HepG2 (cell line): ENCODE measurements around the gene CCDC167. TPM values are rescaled to one million over a fixed set of nuclear protein-coding genes. Genes with fewer than 3 reads are reported as not detected.

Experiments
- ATAC-seq: fragments of 200-7000 bp; cut with Tn5 transposase; 3 replicates; pipeline ENCODE4 v1.9.1; 2020; ENCODE audit warnings: mild to moderate bottlenecking, moderate library complexity
- BruUV-seq: library from RNA; stranded (reverse); fragments of 400-500 nt; replicated peaks from 2 replicates; lab custom pipeline; 2021; lab: Mats Ljungman, UMichigan
- CTCF ChIA-PET: fragments of 300-600 bp; formaldehyde crosslinking; extraction: SDS; loops from one replicate; lab custom pipeline; 2021; ENCODE audit warnings: low total read pairs, inconsistent platforms, low intra/inter-chr PET ratio; lab: Yijun Ruan, JAX
- POLR2A ChIA-PET: fragments of 350-600 bp; sonication (Branson Sonifier 250); formaldehyde crosslinking; loops from one replicate; lab custom pipeline; 2020; ENCODE audit warnings: antibody characterized with exemption, inconsistent platforms; lab: Yijun Ruan, JAX
- DNase-seq: peaks from one replicate; pipeline ENCODE4 v3.0.0-alpha.2; 2015; ENCODE audit warnings: low spot score
- FAIRE-seq: peaks from 3 replicates; lab custom pipeline; 2011; peaks lifted over from hg19 to GRCh38; lab: Jason Lieb, UNC
- H2AFZ ChIP-seq: one replicate; pipeline ENCODE4 v1.6.1; 2011; ENCODE audit warnings: low read length, inconsistent platforms
- H3K27ac ChIP-seq: fragments of 300-600 bp; 3 replicates; pipeline ENCODE4 v1.8.0; 2011; ENCODE audit warnings: mixed run types, mild to moderate bottlenecking, mixed read lengths, low read length, inconsistent platforms; ENCODE audit not compliant: insufficient read depth; ENCODE audit errors: extremely low read length
- H3K27me3 ChIP-seq, 2 experiments: fragments of 200-600 bp in 1 of 2; 2 replicates in 1 of 2; 3 replicates in 1 of 2; pipeline versions ENCODE4 v1.6.0 to v1.8.0; 2011; ENCODE audit warnings: low read length in 2 of 2, mild to moderate bottlenecking in 2 of 2, moderate library complexity in 2 of 2, inconsistent platforms in 1 of 2; ENCODE audit not compliant: insufficient read depth in 2 of 2, control insufficient read depth in 1 of 2
- H3K36me3 ChIP-seq, 2 experiments: fragments of 200-600 bp in 1 of 2; replicated peaks in 1 of 2; 2 replicates in 1 of 2; 3 replicates in 1 of 2; pipeline versions ENCODE4 v1.5.1 to v1.8.0; 2011; ENCODE audit warnings: low read length in 2 of 2, inconsistent platforms in 1 of 2; ENCODE audit not compliant: insufficient read depth in 2 of 2, control insufficient read depth in 1 of 2
- H3K4me1 ChIP-seq: 2 replicates; pipeline ENCODE4 v1.5.1; 2012; ENCODE audit warnings: low read length, inconsistent platforms; ENCODE audit not compliant: insufficient read depth
- H3K4me2 ChIP-seq: 2 replicates; pipeline ENCODE4 v1.6.0; 2011; ENCODE audit warnings: low read depth, low read length, inconsistent platforms
- H3K4me3 ChIP-seq, 3 experiments: fragments of 200-600 bp in 1 of 3; sonication (generic), shearing (Covaris generic) in 1 of 3; replicated peaks in 1 of 3; 2 replicates each; pipeline ENCODE4 v1.5.1; 2011 to 2016; ENCODE audit warnings: low read length in 3 of 3, inconsistent platforms in 2 of 3, low read depth in 2 of 3, mild to moderate bottlenecking in 2 of 3, control low read depth in 1 of 3, mixed read lengths in 1 of 3; ENCODE audit not compliant: insufficient read depth in 1 of 3
- H3K79me2 ChIP-seq: one replicate; pipeline ENCODE4 v1.6.1; 2011; ENCODE audit warnings: low read length, inconsistent platforms; ENCODE audit not compliant: insufficient read depth
- H3K9ac ChIP-seq: 2 replicates; pipeline ENCODE4 v1.6.0; 2011; ENCODE audit warnings: mild to moderate bottlenecking, low read depth, low read length, inconsistent platforms; ENCODE audit not compliant: insufficient read depth
- H3K9me3 ChIP-seq: 2 replicates; pipeline ENCODE4 v1.5.1; 2012; ENCODE audit warnings: mild to moderate bottlenecking, low read length
- H4K20me1 ChIP-seq: 2 replicates; pipeline ENCODE4 v1.6.0; 2011; ENCODE audit warnings: inconsistent platforms, mild to moderate bottlenecking, low read length, moderate library complexity; ENCODE audit not compliant: insufficient read depth
- GABPB1 ChIP-seq: IDR thresholded peaks from 2 replicates; pipeline ENCODE4 v1.6.1; 2016; ENCODE audit warnings: mild to moderate bottlenecking, missing genetic modification reagents, moderate library complexity, missing compliant biosample characterization
- KMT2B ChIP-seq: IDR thresholded peaks from 2 replicates; pipeline ENCODE4 v1.6.1; 2016; ENCODE audit warnings: missing genetic modification reagents, missing compliant biosample characterization
- SOX13 ChIP-seq, 3 experiments: fragments of 450-650 bp in 1 of 3; sonication (generic) in 1 of 3; formaldehyde crosslinking in 1 of 3; IDR thresholded peaks in 2 of 3; conservative IDR thresholded peaks in 1 of 3; 2 replicates each; pipeline versions ENCODE4 v1.5.0 to v1.6.1; 2016 to 2020; ENCODE audit warnings: antibody characterized with exemption in 1 of 3, mild to moderate bottlenecking in 1 of 3, missing compliant biosample characterization in 1 of 3, missing genetic modification reagents in 1 of 3, moderate library complexity in 1 of 3
- ZNF441 ChIP-seq: sonication (generic); formaldehyde crosslinking; IDR thresholded peaks from 2 replicates; pipeline ENCODE4 v1.7.0; 2021; ENCODE audit warnings: missing genetic modification reagents, borderline replicate concordance
- ZNF484 ChIP-seq: sonication (generic); formaldehyde crosslinking; IDR thresholded peaks from 2 replicates; pipeline ENCODE4 v1.5.1; 2020; ENCODE audit warnings: mild to moderate bottlenecking, low read depth, missing genetic modification reagents, borderline replicate concordance
- ZNF552 ChIP-seq: sonication (generic); formaldehyde crosslinking; IDR thresholded peaks from 2 replicates; pipeline ENCODE4 v1.9.0; 2022; ENCODE audit warnings: missing genetic modification reagents, mild to moderate bottlenecking, borderline replicate concordance
- ZNF572 ChIP-seq: sonication (generic); formaldehyde crosslinking; IDR thresholded peaks from 2 replicates; pipeline ENCODE4 v1.5.1; 2020; ENCODE audit warnings: mild to moderate bottlenecking, missing genetic modification reagents
- ZNF619 ChIP-seq: sonication (generic); formaldehyde crosslinking; IDR thresholded peaks from 2 replicates; pipeline ENCODE4 v1.4.0; 2020; ENCODE audit warnings: mild to moderate bottlenecking, missing genetic modification reagents
- WGBS: methylation state at CpG from one replicate; pipeline ENCODE4 v1.1.6; 2017; ENCODE audit warnings: low lambda C conversion rate; 5-methylcytosine and 5-hydroxymethylcytosine counted together
- in situ Hi-C: cut with HindIII; loops from 2 replicates; pipeline ENCODE4 v1.10.0; 2017; ENCODE audit warnings: low pct_unique_long_range_greater_than_20kb; ENCODE audit not compliant: extremely low pct_ligation_motif_present
- intact Hi-C: fragments of 100-400 bp; cut with micrococcal nuclease; formaldehyde crosslinking; loops from one replicate; pipeline ENCODE4 v1.10.0; 2022; ENCODE audit not compliant: unreplicated experiment
- polyA plus RNA-seq, 8 experiments: library from polyadenylated mRNA; depleted of rRNA in 3 of 8; stranded (reverse) in 7 of 8; unstranded in 1 of 8; fragments of >200 nt; fragmentation: Illumina TruSeq in 4 of 8; extraction: Trizol in 4 of 8; gene quantifications; 2 replicates each; pipeline versions ENCODE4 v1.2.1 to v1.2.3, GENCODE V29; 2011 to 2016; ENCODE audit warnings: low read depth in 4 of 8, missing spikeins in 1 of 8, mixed read lengths in 1 of 8; ENCODE audit not compliant: insufficient read depth in 1 of 8
- total RNA-seq, 5 experiments: library from RNA; depleted of rRNA; stranded (reverse); fragments of >200 nt; fragmentation: Illumina TruSeq; extraction: Trizol; gene quantifications; 2 replicates each; pipeline ENCODE4 v1.2.3, GENCODE V29; 2016; ENCODE audit warnings: low read depth in 1 of 5
- TF ChIP-seq, protein P1 (sequence below): sonication (generic); formaldehyde crosslinking; IDR thresholded peaks from 2 replicates; pipeline ENCODE4 v1.5.0; 2020; ENCODE audit warnings: missing genetic modification reagents, mild to moderate bottlenecking, borderline replicate concordance

Gene CCDC167
- total and polyA plus RNA-seq, 2 of the 13 experiments (the other 11 are each of a cell fraction or from before 2014, with no cell fraction given) = 48.4 to 66.8 TPM

DNA sequence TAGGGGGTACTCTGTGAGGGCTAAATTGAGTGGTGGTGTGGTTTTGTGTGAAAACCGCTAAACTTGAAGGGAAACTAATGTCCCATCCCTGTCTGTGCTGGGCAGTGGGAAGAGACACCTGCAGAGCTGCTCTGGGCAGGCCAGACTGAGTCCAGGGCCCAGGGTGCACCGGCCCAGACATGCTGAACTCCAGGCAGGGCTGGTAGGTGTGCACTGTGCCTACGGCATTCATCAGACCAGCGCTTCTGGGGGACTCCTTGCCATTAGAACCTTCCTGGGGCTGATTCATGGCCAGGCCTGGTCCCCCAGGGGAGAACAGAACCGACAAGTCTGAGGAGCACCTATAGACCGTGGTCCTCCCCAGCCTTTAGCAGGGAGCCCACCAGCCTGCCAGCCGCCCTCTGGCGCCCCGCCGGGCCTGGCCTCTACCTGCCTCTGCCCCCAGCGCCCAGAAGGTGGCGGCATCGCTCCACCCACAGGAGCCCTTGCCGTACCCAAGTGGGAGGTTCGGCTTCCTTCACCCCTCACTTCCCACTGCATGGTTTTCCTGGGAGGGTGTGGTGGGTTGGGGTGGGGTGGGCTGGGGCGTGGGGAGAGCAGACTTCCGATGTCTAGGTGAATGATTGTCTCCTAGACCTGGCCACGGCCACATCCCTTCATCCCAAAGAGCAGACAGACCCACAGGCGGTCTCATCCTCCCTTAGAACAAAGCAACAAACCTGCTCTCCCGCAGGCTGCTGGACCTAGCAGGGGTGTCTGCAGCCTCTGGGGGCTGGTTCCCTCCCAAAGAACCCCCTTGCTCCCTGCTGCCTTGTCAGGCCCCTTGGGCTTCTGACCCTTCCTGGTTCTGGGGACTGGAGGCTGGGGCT, 15.5 kb downstream of the CCDC167 start (continued):
- TF ChIP-seq ZNF552 (CRISPR knock-in tag) (no peak), GABPB1 (CRISPR knock-in tag) (peak; percentile 41; the same call in 1 of the 2 replicates), ZNF619 (0 out of 2 replicates have a peak, but pooled peaks have one; percentile 29), ZNF441 (no peak), SOX13 (IDR thresholded peaks at IDR 0.05) (no peak), SOX13 (CRISPR knock-in tag; conservative IDR thresholded peaks at IDR 0.05 in 1 of 2, IDR thresholded peaks at IDR 0.05 in 1 of 2) (no peak), KMT2B (no peak)
- TF ChIP-seq, protein P1, sequence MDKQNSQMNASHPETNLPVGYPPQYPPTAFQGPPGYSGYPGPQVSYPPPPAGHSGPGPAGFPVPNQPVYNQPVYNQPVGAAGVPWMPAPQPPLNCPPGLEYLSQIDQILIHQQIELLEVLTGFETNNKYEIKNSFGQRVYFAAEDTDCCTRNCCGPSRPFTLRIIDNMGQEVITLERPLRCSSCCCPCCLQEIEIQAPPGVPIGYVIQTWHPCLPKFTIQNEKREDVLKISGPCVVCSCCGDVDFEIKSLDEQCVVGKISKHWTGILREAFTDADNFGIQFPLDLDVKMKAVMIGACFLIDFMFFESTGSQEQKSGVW (CRISPR knock-in tag) = no peak

DNA sequence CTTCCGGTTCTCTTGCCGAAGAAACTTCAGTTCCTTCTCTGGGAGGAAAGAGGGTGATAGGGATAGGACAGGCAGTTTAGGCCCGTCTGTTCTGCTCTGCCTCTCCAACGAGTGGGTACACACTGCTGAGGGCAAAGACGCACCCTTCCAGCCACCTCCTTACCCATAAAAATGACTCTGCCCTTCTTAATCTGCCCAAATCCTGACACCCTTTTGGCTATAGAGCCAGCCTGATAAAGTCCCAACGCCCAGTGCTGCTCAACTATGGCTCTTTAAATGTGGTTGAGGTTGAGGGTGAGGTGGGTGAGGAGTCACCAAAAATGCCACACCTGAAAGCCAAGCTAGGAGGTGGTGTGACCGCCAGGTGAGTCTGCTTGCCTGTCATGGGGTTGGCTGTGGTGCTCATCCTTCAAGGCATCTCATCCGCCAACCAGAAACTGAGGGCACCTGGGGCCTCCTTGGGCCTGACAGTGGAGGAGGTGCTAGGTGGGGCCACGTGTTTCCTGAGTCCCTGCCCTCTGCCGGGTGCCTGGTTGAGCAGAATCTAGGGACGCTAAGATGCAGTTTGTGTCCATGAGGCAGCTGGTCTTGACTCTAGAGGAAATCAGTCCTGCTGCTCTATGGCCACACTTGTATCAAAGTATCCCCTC, 16.3 kb downstream of the CCDC167 start:
- no peaks in the 10 kb centered on the region for H3K79me2 ChIP-seq
- no peaks in the 10 kb centered on the region for H3K27me3 ChIP-seq
- ChIA-PET CTCF (interaction anchor here (0.7 to 3.1 kb wide), 5 partner anchors 60 to 209 kb away, joined by 3 to 28 read pairs (median 5); no protein-coding TSS in a partner anchor), POLR2A (no interaction called here)
- no peak overlapping the region for H2AFZ ChIP-seq
- peaks cover 35 to 45% of the 10 kb centered on the region in 2 experiments for H3K36me3 ChIP-seq
- no peaks in the 10 kb centered on the region for H3K4me1 ChIP-seq
- no peaks in the 10 kb centered on the region for H3K9me3 ChIP-seq
- H4K20me1 ChIP-seq = no peaks in the 10 kb centered on the region
- H3K4me3 ChIP-seq = no peak overlapping the region
- no peak overlapping the region for H3K27ac ChIP-seq
- 0 out of 2 replicates have a peak, but pooled peaks have one; percentile 15 for TF ChIP-seq ZNF572 (CRISPR knock-in tag)
- no peak for TF ChIP-seq ZNF484 (CRISPR knock-in tag)
- 91% methylated on average over 11 of the region's 11 CpGs for WGBS
- FAIRE-seq (no peak), ATAC-seq (no peak), DNase-seq (no peak)
- BruUV-seq = no TSS peak
- no peak overlapping the region for H3K9ac ChIP-seq
- H3K4me2 ChIP-seq = no peak overlapping the region
- in situ Hi-C loops = no loop called here
- intact Hi-C loops = loop anchor here (5.0 kb wide), 1 partner anchor 209 kb away; no protein-coding TSS in a partner anchor
